ENCODE data around the gene LHX4. TPM values are rescaled to one million over a fixed set of nuclear protein-coding genes. Genes with fewer than 3 reads are reported as not detected.
A peak's percentile ranks its signal among the peaks of the same experiment; 100 is the strongest.

The LHX4 gene
- total and polyA plus RNA-seq, 10 of the 15 experiments (the other 5 are each of a cell fraction or from before 2014, with no cell fraction given): 0.05 to 0.80 (median 0.32) TPM; not detected in 6

DNA sequence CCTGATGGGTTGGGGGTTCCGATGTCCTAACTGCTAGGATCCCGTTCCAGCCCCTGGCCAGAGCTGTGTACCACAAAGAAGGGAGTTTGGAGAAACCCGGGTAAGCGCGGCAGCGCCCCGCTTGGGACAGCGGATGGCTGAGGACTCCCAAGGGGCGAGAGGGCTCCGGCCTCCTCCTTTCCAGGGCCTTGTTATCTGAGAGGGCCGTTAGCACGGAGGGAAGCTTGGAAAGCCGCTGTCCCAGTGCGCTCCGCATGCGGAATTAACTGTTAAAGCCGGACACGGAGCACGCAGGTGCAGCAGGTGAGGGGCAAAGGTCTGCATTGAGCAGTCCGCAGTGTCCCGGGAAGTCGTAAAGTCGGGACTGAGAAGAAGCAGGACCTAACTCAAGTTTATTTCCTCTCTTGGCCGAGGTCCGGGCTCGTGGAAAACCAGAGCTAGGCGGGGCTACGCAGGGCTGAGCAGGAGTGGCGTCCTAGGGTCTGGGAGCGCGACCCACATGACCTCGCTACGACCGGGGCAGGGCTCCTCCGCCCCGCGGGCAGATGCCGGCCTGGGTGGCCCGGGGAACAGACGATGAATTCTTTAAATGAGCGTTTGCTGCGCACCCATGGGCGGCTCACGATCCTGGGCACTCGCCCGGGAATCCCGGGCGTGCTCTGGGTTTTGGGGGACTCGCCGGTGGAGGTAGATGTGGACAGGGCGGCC lies 4.5 kb downstream of the LHX4 start:
- TF ChIP-seq SUZ12 (IDR thresholded peaks at IDR 0.05; ENCODE audit: unreplicated experiment) (peak; percentile 41), HDAC6 (IDR thresholded peaks at IDR 0.05; ENCODE audit: unreplicated experiment) (peak; percentile 17), BRCA1 (IDR thresholded peaks at IDR 0.05; ENCODE audit: low read depth, low read length) (no peak)
- in situ Hi-C loops (cut with MboI): no loop called here
- FAIRE-seq (no peak), ATAC-seq (no peak), DNase-seq (ENCODE audit: low read depth, low spot score) (no peak)
- Histone ChIP-seq H3K36me3 (ENCODE audit: control insufficient read depth in 2 of 2, insufficient read depth in 2 of 2, low read length in 1 of 2) (no peaks in the 10 kb centered on the region), H4K20me1 (ENCODE audit: control insufficient read depth, insufficient read depth) (no peaks in the 10 kb centered on the region), H3K9ac (ENCODE audit: control insufficient read depth, insufficient read depth, low read length) (no peak overlapping the region), H2AFZ (ENCODE audit: control insufficient read depth, low read depth, low read length) (no peak overlapping the region), H3K27me3 (replicated peaks in 1 of 2; ENCODE audit: control insufficient read depth in 2 of 2, insufficient read depth in 2 of 2, low read length in 1 of 2) (peaks cover 32 to 55% of the 10 kb centered on the region in 2 experiments), H3K79me2 (ENCODE audit: control insufficient read depth, insufficient read depth, low read length) (no peaks in the 10 kb centered on the region), H3K4me2 (ENCODE audit: control insufficient read depth, insufficient read depth) (0 out of 2 replicates have a peak overlapping the region, but pooled peaks have one; percentile 15), H3K27ac (ENCODE audit: control insufficient read depth, insufficient read depth) (no peak overlapping the region), H3K9me3 (replicated peaks; ENCODE audit: control insufficient read depth, insufficient read depth, low read length) (no peaks in the 10 kb centered on the region; the same call in 2 of the 3 replicates), H3K4me3 (no peak overlapping the region), H3K4me1 (ENCODE audit: control insufficient read depth, insufficient read depth, low read length) (peaks cover under 1% of the 10 kb centered on the region; the same call in 1 of the 2 replicates)
- ChIA-PET RAD21 (ENCODE audit: unreplicated experiment) (no interaction called here), CTCF (interaction anchor here (0.6 to 0.8 kb wide), 2 partner anchors 249 to 1114 kb away, joined by 3 read pairs; no protein-coding TSS in a partner anchor), SMC1A (ENCODE audit: uncharacterized antibody, unreplicated experiment) (interaction anchor here (0.6 kb wide), 1 partner anchor 108 kb away, joined by 4 read pairs; no protein-coding TSS in a partner anchor), POLR2A (no interaction called here)
- WGBS (ENCODE audit: insufficient coverage, insufficient replicate concordance, low lambda C conversion rate, missing lambda C conversion rate): 53% methylated on average over 49 of the region's 51 CpGs
- intact Hi-C loops (cut with micrococcal nuclease; ENCODE audit: unreplicated experiment): no loop called here
- no TSS peak for BruUV-seq (replicated peaks)

DNA sequence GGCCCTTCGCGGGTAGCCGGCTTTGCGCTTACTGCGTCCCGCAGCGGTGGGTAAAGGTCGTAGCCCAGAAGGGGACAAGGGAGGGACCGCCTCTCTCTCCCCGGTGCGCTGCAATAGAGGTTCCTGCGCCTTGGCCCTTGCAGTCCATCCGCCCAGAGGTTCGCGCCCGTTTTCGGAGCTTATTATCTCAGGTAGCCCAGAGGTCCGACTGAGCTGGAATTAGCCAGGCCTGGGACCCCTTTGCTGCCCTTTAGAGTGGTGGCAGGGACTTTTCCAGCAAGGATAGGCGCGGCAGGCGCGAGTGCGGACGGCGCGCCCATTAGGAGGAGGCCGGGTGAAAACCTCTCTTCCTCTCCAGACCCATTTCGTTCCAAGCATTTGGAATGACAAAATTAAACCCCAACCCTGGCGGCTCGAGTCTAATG lies 5.0 kb downstream of the LHX4 start:
- H2AFZ ChIP-seq (ENCODE audit: control insufficient read depth, low read depth, low read length): no peak overlapping the region
- no peaks in the 10 kb centered on the region for H4K20me1 ChIP-seq (ENCODE audit: control insufficient read depth, insufficient read depth)
- H3K36me3 ChIP-seq (ENCODE audit: control insufficient read depth in 2 of 2, insufficient read depth in 2 of 2, low read length in 1 of 2): no peaks in the 10 kb centered on the region
- no peak for DNase-seq (ENCODE audit: low read depth, low spot score)
- no peaks in the 10 kb centered on the region for H3K4me1 ChIP-seq (ENCODE audit: control insufficient read depth, insufficient read depth, low read length)
- H3K9me3 ChIP-seq (replicated peaks; ENCODE audit: control insufficient read depth, insufficient read depth, low read length): no peaks in the 10 kb centered on the region; the same call in 2 of the 3 replicates
- ChIA-PET POLR2A (no interaction called here), RAD21 (ENCODE audit: unreplicated experiment) (no interaction called here), CTCF (no interaction called here), SMC1A (ENCODE audit: uncharacterized antibody, unreplicated experiment) (interaction anchor here (0.6 kb wide), 1 partner anchor 109 kb away, joined by 4 read pairs; no protein-coding TSS in a partner anchor)
- 52% methylated on average over 30 of the region's 30 CpGs for WGBS (ENCODE audit: insufficient coverage, insufficient replicate concordance, low lambda C conversion rate, missing lambda C conversion rate)
- no peaks in the 10 kb centered on the region for H3K79me2 ChIP-seq (ENCODE audit: control insufficient read depth, insufficient read depth, low read length)
- H3K4me3 ChIP-seq: no peak overlapping the region
- intact Hi-C loops (cut with micrococcal nuclease; ENCODE audit: unreplicated experiment) (no loop called here), in situ Hi-C loops (cut with MboI) (no loop called here)
- H3K27ac ChIP-seq (ENCODE audit: control insufficient read depth, insufficient read depth): no peak overlapping the region
- BruUV-seq (replicated peaks): no TSS peak
- no peak overlapping the region for H3K9ac ChIP-seq (ENCODE audit: control insufficient read depth, insufficient read depth, low read length)
- FAIRE-seq: no peak
- TF ChIP-seq ZZZ3 (IDR thresholded peaks at IDR 0.05; ENCODE audit: control insufficient read depth, insufficient read length, low read depth): no peak
- TF ChIP-seq MEF2A (IDR thresholded peaks at IDR 0.05; ENCODE audit: insufficient read depth, low read depth, low read length): no peak
- no peak for TF ChIP-seq ZNF622 (IDR thresholded peaks at IDR 0.05)
- TF ChIP-seq CHD1 (IDR thresholded peaks at IDR 0.05; ENCODE audit: low read depth, low read length): no peak
- TF ChIP-seq, protein P1, sequence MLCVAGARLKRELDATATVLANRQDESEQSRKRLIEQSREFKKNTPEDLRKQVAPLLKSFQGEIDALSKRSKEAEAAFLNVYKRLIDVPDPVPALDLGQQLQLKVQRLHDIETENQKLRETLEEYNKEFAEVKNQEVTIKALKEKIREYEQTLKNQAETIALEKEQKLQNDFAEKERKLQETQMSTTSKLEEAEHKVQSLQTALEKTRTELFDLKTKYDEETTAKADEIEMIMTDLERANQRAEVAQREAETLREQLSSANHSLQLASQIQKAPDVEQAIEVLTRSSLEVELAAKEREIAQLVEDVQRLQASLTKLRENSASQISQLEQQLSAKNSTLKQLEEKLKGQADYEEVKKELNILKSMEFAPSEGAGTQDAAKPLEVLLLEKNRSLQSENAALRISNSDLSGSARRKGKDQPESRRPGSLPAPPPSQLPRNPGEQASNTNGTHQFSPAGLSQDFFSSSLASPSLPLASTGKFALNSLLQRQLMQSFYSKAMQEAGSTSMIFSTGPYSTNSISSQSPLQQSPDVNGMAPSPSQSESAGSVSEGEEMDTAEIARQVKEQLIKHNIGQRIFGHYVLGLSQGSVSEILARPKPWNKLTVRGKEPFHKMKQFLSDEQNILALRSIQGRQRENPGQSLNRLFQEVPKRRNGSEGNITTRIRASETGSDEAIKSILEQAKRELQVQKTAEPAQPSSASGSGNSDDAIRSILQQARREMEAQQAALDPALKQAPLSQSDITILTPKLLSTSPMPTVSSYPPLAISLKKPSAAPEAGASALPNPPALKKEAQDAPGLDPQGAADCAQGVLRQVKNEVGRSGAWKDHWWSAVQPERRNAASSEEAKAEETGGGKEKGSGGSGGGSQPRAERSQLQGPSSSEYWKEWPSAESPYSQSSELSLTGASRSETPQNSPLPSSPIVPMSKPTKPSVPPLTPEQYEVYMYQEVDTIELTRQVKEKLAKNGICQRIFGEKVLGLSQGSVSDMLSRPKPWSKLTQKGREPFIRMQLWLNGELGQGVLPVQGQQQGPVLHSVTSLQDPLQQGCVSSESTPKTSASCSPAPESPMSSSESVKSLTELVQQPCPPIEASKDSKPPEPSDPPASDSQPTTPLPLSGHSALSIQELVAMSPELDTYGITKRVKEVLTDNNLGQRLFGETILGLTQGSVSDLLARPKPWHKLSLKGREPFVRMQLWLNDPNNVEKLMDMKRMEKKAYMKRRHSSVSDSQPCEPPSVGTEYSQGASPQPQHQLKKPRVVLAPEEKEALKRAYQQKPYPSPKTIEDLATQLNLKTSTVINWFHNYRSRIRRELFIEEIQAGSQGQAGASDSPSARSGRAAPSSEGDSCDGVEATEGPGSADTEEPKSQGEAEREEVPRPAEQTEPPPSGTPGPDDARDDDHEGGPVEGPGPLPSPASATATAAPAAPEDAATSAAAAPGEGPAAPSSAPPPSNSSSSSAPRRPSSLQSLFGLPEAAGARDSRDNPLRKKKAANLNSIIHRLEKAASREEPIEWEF (IDR thresholded peaks at IDR 0.05; ENCODE audit: insufficient replicate concordance, low read depth, low read length): no peak
- TF ChIP-seq TARDBP (IDR thresholded peaks at IDR 0.05; ENCODE audit: borderline replicate concordance): no peak
- TF ChIP-seq ZNF384 (IDR thresholded peaks at IDR 0.05; ENCODE audit: borderline replicate concordance, low read depth, low read length): no peak
- H3K4me2 ChIP-seq (ENCODE audit: control insufficient read depth, insufficient read depth): 0 out of 2 replicates have a peak overlapping the region, but pooled peaks have one; percentile 15
- H3K27me3 ChIP-seq (replicated peaks in 1 of 2; ENCODE audit: control insufficient read depth in 2 of 2, insufficient read depth in 2 of 2, low read length in 1 of 2): peaks cover 32 to 58% of the 10 kb centered on the region in 2 experiments
- no peak for ATAC-seq
